Fibroblast of lung (primary cell): ENCODE measurements around the gene PLB1. TPM values are rescaled to one million over a fixed set of nuclear protein-coding genes. Genes with fewer than 3 reads are reported as not detected.
A peak's percentile ranks its signal among the peaks of the same experiment; 100 is the strongest.

ENCODE experiments used
- DNase-seq, 2 donors: peaks; one replicate each; pipeline versions ENCODE4 v3.0.0 to v3.0.0-alpha.2; 2010; ENCODE audit warnings: low read depth in 2 of 2
- H2AFZ ChIP-seq: 2 replicates; pipeline ENCODE4 v1.5.1; 2012; ENCODE audit warnings: low read length, control low read depth, inconsistent platforms
- H3K27ac ChIP-seq: 2 replicates; pipeline ENCODE4 v1.5.1; 2011; ENCODE audit warnings: low read length, control low read depth; ENCODE audit not compliant: insufficient read depth
- H3K27me3 ChIP-seq: 2 replicates; pipeline ENCODE4 v1.5.1; 2011; ENCODE audit warnings: mild to moderate bottlenecking, low read length; ENCODE audit not compliant: control insufficient read depth, insufficient read depth
- H3K36me3 ChIP-seq: 2 replicates; pipeline ENCODE4 v1.5.1; 2011; ENCODE audit warnings: low read length; ENCODE audit not compliant: control insufficient read depth, insufficient read depth
- H3K4me1 ChIP-seq: 2 replicates; pipeline ENCODE4 v1.5.1; 2011; ENCODE audit warnings: low read length; ENCODE audit not compliant: control insufficient read depth, insufficient read depth; ENCODE audit errors: extremely low read depth
- H3K4me2 ChIP-seq: 2 replicates; pipeline ENCODE4 v1.5.1; 2011; ENCODE audit warnings: low read length, control low read depth; ENCODE audit not compliant: insufficient read depth; ENCODE audit errors: extremely low read depth
- H3K4me3 ChIP-seq, 4 experiments: fragments of 200-600 bp in 1 of 4; sonication (generic) in 1 of 4; replicated peaks in 1 of 4; 2 replicates each; pipeline ENCODE4 v1.5.1; 2011 to 2016; ENCODE audit warnings: low read length in 4 of 4, low read depth in 3 of 4, mild to moderate bottlenecking in 3 of 4, control low read depth in 2 of 4, inconsistent platforms in 1 of 4, mixed read lengths in 1 of 4; ENCODE audit not compliant: insufficient read depth in 1 of 4; ENCODE audit errors: control extremely low read depth in 1 of 4
- H3K79me2 ChIP-seq: 2 replicates; pipeline ENCODE4 v1.5.1; 2012; ENCODE audit warnings: mild to moderate bottlenecking, low read length, inconsistent platforms; ENCODE audit not compliant: control insufficient read depth, insufficient read depth
- H3K9ac ChIP-seq: 2 replicates; pipeline ENCODE4 v1.5.1; 2011; ENCODE audit warnings: mild to moderate bottlenecking, low read length, control low read depth; ENCODE audit not compliant: insufficient read depth
- H3K9me3 ChIP-seq: 2 replicates; pipeline ENCODE4 v1.5.1; 2012; ENCODE audit warnings: low read depth, low read length; ENCODE audit not compliant: control insufficient read depth, insufficient read depth
- H4K20me1 ChIP-seq: 2 replicates; pipeline ENCODE4 v1.5.1; 2011; ENCODE audit warnings: low read length; ENCODE audit not compliant: control insufficient read depth, insufficient read depth; ENCODE audit errors: extremely low read depth
- EZH2 ChIP-seq: IDR thresholded peaks from 2 replicates; pipeline ENCODE4 v1.5.1; 2012; ENCODE audit warnings: low read length, control low read depth, mild to moderate bottlenecking; ENCODE audit errors: missing control alignments
- polyA plus RNA-seq, 2 donors: library from polyadenylated mRNA; depleted of rRNA in 1 of 2; stranded (reverse) in 1 of 2; unstranded in 1 of 2; fragments of >200 nt; gene quantifications; 2 replicates each; pipeline ENCODE4 v1.2.1, GENCODE V29; 2011 to 2012; ENCODE audit warnings: missing spikeins in 1 of 2
- total RNA-seq: library from RNA; depleted of rRNA; stranded (reverse); fragments of >200 nt; gene quantifications from 2 replicates; pipeline ENCODE4 v1.2.1, GENCODE V29; 2014
- TF ChIP-seq, protein P1 (sequence below), 2 donors: IDR thresholded peaks in 1 of 2; conservative IDR thresholded peaks in 1 of 2; 1 replicate in 1 of 2; 2 replicates in 1 of 2; pipeline ENCODE4 v1.5.1; 2011 to 2012; ENCODE audit warnings: low read length in 2 of 2, control low read depth in 1 of 2, inconsistent platforms in 1 of 2, low read depth in 1 of 2, mild to moderate bottlenecking in 1 of 2

Gene PLB1
- total and polyA plus RNA-seq, 2 donors (not counting 1 experiment from before 2014, with no cell fraction given), result 0.70 to 1.8 TPM

DNA sequence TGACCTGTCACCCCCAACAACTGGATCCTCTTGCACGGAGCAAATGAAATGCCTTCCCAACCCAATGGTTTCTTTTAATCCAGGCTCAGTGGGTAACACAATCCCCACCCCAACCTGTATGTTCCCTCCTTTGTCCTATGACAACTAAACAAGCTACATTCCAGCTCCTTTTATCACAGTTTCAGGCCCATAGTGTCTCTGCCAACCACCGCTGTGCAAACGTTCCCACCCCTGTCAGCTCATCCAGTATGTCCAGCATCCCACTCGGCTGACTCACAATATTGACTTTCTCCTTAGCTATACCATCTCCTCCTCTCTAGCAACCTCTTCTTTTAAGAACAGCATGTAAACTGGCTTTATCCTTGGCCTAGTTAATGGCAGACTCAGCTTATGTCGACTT, 137.9 kb downstream of the PLB1 start:
- no peak overlapping the region for H2AFZ ChIP-seq
- H3K79me2 ChIP-seq, result no peaks in the 10 kb centered on the region
- H3K9me3 ChIP-seq, result no peaks in the 10 kb centered on the region
- no peak overlapping the region for H3K9ac ChIP-seq
- no peaks in the 10 kb centered on the region for H3K4me1 ChIP-seq
- H3K27me3 ChIP-seq, result no peaks in the 10 kb centered on the region
- peak; percentile 79 to 88 for DNase-seq
- no peak overlapping the region for H3K27ac ChIP-seq
- no peak for TF ChIP-seq EZH2
- TF ChIP-seq, protein P1, sequence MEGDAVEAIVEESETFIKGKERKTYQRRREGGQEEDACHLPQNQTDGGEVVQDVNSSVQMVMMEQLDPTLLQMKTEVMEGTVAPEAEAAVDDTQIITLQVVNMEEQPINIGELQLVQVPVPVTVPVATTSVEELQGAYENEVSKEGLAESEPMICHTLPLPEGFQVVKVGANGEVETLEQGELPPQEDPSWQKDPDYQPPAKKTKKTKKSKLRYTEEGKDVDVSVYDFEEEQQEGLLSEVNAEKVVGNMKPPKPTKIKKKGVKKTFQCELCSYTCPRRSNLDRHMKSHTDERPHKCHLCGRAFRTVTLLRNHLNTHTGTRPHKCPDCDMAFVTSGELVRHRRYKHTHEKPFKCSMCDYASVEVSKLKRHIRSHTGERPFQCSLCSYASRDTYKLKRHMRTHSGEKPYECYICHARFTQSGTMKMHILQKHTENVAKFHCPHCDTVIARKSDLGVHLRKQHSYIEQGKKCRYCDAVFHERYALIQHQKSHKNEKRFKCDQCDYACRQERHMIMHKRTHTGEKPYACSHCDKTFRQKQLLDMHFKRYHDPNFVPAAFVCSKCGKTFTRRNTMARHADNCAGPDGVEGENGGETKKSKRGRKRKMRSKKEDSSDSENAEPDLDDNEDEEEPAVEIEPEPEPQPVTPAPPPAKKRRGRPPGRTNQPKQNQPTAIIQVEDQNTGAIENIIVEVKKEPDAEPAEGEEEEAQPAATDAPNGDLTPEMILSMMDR (conservative IDR thresholded peaks at IDR 0.05 in 1 of 2, IDR thresholded peaks at IDR 0.05 in 1 of 2; ENCODE audit: low read depth in 1 of 2, low read length in 2 of 2), result no peak
- H3K36me3 ChIP-seq, result no peaks in the 10 kb centered on the region
- H3K4me3 ChIP-seq, result no peak overlapping the region
- no peaks in the 10 kb centered on the region for H4K20me1 ChIP-seq
- H3K4me2 ChIP-seq, result no peak overlapping the region

DNA sequence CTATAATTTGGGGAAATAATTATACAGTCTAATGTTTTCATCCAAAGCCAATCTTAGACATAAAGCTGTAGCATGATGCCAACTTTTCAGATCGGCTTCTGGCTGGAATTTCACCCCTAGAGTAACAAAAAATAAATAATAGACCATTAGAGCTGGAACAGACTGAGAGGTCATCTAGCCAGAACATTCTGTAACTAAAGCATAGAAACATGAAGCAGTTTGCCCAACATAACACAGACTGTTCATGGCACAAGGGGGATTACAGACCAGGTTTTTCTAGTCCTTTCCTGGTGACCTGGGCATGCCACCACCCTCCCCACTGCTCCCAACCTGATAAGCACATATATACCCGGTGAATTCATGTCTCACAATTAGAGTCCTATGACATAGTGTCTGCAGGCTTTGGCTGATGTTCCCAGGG, 139.3 kb downstream of the PLB1 start:
- H3K9me3 ChIP-seq, result no peaks in the 10 kb centered on the region
- H3K27ac ChIP-seq, result no peak overlapping the region
- H3K4me2 ChIP-seq, result no peak overlapping the region
- TF ChIP-seq, protein P1 (conservative IDR thresholded peaks at IDR 0.05 in 1 of 2, IDR thresholded peaks at IDR 0.05 in 1 of 2; ENCODE audit: low read depth in 1 of 2, low read length in 2 of 2), result no peak
- no peak for TF ChIP-seq EZH2
- H3K4me3 ChIP-seq, result no peak overlapping the region
- peak; percentile 58 to 76 for DNase-seq
- H3K36me3 ChIP-seq, result no peaks in the 10 kb centered on the region
- no peak overlapping the region for H3K9ac ChIP-seq
- no peaks in the 10 kb centered on the region for H3K27me3 ChIP-seq
- no peaks in the 10 kb centered on the region for H3K4me1 ChIP-seq
- no peaks in the 10 kb centered on the region for H3K79me2 ChIP-seq
- H2AFZ ChIP-seq, result no peak overlapping the region
- H4K20me1 ChIP-seq, result no peaks in the 10 kb centered on the region

DNA sequence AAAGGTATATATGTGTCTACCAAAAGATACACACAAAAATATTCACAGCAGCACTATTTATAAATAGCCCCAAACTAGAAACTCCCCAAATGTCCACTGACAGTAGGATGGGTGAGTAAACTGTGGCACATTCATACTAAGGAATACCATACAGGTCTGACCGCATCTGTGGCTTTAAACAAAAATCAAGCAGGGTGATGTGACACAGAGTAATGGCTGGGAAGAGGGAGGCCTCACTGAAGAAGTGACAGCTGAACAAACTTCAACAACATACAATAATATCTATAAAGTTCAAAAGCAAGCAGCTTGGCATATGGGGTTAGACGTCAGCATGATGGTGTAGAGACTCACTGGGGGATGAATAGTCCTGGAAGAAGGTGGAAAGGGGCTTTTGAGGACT, 140.6 kb downstream of the PLB1 start:
- no peaks in the 10 kb centered on the region for H3K36me3 ChIP-seq
- no peaks in the 10 kb centered on the region for H3K27me3 ChIP-seq
- H4K20me1 ChIP-seq, result no peaks in the 10 kb centered on the region
- H3K4me2 ChIP-seq, result no peak overlapping the region
- no peaks in the 10 kb centered on the region for H3K9me3 ChIP-seq
- H2AFZ ChIP-seq, result no peak overlapping the region
- DNase-seq, result no peak
- H3K79me2 ChIP-seq, result no peaks in the 10 kb centered on the region
- no peak overlapping the region for H3K27ac ChIP-seq
- H3K4me1 ChIP-seq, result no peaks in the 10 kb centered on the region
- no peak overlapping the region for H3K4me3 ChIP-seq
- no peak overlapping the region for H3K9ac ChIP-seq
- no peak for TF ChIP-seq EZH2
- TF ChIP-seq, protein P1 (conservative IDR thresholded peaks at IDR 0.05 in 1 of 2, IDR thresholded peaks at IDR 0.05 in 1 of 2; ENCODE audit: low read depth in 1 of 2, low read length in 2 of 2), result no peak
